Hair follicle dermal papilla cell (primary cell): ENCODE results near the gene ZCCHC9. TPM values are rescaled to one million over a fixed set of nuclear protein-coding genes. Genes with fewer than 3 reads are reported as not detected.

ENCODE experiments used
- total RNA-seq: library from RNA; depleted of rRNA; stranded (reverse); fragments of >200 nt; gene quantifications from 2 replicates; pipeline ENCODE4 v1.2.3, GENCODE V29; 2012

Gene ZCCHC9, protein sequence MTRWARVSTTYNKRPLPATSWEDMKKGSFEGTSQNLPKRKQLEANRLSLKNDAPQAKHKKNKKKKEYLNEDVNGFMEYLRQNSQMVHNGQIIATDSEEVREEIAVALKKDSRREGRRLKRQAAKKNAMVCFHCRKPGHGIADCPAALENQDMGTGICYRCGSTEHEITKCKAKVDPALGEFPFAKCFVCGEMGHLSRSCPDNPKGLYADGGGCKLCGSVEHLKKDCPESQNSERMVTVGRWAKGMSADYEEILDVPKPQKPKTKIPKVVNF
- total RNA-seq = 20.9 and 25.9 TPM in 2 replicates

DNA sequence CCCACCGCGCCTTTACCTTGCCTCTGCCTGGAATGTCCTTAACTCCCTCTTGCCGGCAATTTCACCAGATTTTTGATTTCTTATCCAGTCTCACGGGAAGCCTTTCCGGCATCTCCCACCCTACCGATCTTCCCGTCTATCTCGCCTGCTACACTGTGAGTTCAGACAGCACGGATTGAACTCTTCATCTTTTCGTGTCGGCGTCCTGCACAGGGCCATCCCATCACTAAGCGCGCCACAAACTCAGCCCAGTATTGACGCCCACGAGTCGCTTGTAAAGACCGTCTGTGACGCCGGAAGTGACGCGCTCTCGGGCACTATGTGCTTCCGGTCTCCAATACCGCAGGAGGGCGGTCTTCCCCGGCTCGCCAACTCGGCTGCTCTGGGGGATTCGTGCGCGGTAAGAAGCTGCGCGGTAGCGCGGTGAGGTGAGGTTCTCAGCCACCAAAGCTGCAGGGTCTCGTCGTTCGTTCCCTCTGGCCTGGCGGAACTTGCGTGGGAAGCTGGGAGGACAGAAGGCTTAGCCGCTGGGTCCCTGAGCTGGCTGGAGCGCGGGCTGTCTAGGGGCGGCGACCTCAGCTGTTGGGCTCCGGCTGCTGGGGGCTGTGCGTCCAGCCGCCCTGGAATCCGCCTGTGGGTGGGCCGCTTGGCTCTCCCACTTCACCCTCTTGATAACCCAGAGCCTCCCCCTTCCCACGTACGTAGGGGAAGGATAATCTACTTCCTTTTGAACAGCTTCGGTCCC is at the start of gene ZCCHC9:
ZCCHC9 (plus strand) TSS at position 317 of the 745 bp plus-strand sequence. CDS start 3,171 bp downstream, outside the sequence.

Other genes starting within 250 kb of the ZCCHC9 start
- not detected in 2 replicates for gene CKMT2, start 68.3 kb upstream of the ZCCHC9 start, total RNA-seq
- not detected in 2 replicates for gene ACOT12, start 92.5 kb downstream of the ZCCHC9 start, total RNA-seq